Epithelial cell of prostate (primary cell): ENCODE results near the gene MOB3B.

Source experiments
- DNase-seq: peaks from one replicate; pipeline ENCODE4 v3.0.0-alpha.2; 2011; ENCODE audit warnings: low read depth, low spot score
- H3K27ac ChIP-seq: fragments of 450-650 bp; 2 replicates; pipeline ENCODE4 v1.5.1; 2017; ENCODE audit warnings: mild to moderate bottlenecking

Gene MOB3B

GRCh38 chr9:27351438-27351837, 178.2 kb downstream of the MOB3B start:
- no peak for DNase-seq
- H3K27ac ChIP-seq, result no peak overlapping the region

DNA sequence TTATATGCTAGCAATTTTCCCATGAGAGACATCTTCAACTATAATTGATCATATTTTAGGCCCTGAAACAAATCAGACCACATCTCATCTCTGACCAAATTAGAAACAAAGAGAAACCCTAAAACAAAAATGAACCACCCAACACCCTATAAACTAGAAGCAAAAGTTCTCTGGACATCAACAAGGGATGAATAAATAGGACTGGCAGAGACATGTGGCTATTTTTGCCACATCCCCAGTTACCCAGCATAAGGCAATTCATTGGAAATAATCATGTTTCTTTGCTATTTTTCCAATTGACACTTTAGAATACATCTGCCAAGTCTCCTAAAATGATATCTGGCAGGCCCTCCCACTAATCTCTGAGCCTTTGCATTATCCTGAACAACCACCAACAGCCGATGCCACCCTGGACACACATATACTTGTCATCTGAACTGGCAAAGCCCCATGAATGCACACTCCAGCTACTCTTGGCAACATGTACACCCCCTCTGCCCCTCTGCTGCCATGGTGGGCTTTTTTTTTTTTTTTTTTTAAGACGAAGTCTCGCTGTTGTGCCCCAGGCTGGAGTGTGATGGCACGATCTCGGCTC, 179.1 kb downstream of the MOB3B start:
- H3K27ac ChIP-seq, result no peak overlapping the region

DNA sequence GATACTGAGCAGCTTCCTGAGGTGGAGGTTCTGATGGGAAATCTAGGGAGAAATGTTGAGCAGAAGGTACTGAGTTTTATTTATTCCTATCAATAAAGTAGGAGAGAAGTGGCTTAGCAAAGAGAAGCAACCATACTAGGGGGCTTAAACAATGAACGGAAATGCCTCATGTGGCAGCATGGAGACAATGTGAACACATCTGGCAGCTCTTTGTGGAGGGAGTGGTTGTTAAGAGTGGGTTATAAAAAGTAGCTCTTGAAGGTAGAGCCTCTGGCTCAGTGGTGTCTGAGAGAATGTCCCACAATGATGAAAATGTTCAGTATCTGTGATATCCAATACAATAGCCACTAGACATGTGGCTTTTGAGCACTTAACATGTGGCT, 179.9 kb downstream of the MOB3B start:
- no peak for DNase-seq

More for the DNA sequence above, 179.1 kb downstream of the MOB3B start:
- DNase-seq, result no peak

DNA sequence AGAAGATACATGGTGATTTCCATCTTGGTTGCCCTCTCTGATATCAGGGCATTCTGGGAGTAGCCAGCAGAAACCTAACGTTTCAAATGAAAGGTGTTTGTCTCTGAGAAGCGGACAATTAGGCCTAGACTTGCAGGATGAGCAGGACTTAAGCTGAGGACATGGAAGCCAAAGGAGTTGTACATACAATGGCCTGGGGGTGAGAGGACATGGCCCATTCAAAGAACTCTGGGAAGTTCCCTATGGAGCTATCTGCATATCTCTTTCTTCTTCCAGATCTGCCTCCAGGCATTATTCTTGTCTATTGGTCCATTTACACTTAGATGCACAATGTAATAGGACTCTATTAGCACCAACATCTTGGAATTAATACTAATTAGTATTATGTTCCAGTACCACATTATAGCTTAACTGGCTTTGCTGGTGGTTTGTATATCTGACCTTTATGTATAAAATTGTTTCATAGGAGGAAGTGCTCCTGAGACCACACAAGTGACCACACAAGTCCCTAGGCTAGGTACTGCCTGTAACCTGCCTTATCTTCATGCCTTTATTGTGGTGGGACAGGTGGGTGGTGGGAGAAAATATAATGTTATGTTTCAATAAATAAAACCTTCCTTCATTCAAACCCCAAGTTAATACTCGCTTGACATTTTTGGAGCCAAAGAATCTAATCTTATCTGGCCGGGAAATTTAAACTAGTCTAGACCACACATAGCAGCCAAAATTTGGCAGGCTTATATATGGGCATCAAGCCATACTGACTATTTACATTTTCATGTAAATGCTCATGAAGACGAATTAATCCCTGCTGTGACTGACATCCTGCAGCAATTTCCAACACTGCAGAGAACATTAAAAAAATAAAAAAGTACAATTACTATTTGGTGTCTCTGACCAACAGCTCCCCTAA, 180.6 kb downstream of the MOB3B start:
- no peak overlapping the region for H3K27ac ChIP-seq
- DNase-seq, result no peak

More for the DNA sequence above, 179.9 kb downstream of the MOB3B start:
- no peak overlapping the region for H3K27ac ChIP-seq

- DNase-seq, result no peak
- no peak overlapping the region for H3K27ac ChIP-seq
Measured at GRCh38 chr9:27347889-27348288, 181.7 kb downstream of the MOB3B start.

GRCh38 chr9:27344776-27345175, 184.8 kb downstream of the MOB3B start:
- DNase-seq, result no peak
- H3K27ac ChIP-seq, result no peak overlapping the region

GRCh38 chr9:27341545-27342294, 187.9 kb downstream of the MOB3B start:
- no peak overlapping the region for H3K27ac ChIP-seq
- DNase-seq, result no peak

GRCh38 chr9:27340961-27341511, 188.6 kb downstream of the MOB3B start:
- no peak overlapping the region for H3K27ac ChIP-seq
- DNase-seq, result no peak

- no peak overlapping the region for H3K27ac ChIP-seq
- DNase-seq, result no peak
Measured at GRCh38 chr9:27340285-27340674, 189.3 kb downstream of the MOB3B start.

DNA sequence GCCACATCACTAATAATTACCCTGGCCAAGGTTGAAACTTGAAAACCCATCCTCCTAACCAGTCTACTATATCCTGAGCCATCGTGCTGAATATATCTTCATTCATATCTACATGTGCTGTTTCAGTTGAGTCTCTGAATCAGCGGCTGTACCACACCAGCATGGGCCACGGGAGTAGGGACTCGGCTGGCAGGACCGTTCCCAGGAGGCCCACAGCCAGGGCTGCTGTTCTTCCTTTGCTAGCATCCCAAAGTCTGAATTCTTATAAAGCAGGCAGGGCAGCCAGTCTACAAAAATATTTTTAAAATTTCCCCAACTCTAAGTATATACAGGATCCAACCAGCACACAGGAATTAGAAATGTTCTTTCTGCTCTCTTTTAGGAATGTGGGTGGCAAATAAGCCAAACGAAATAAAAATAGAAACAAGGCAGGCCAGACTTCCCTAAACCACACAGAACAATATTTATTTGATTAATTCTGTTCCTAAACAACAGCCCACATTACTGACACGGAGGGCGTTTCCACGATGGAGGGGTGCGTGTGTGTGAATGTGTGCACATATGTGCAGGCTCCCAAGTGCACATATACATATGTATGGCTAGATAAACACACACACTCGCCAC, 189.8 kb downstream of the MOB3B start:
- DNase-seq, result no peak
- no peak overlapping the region for H3K27ac ChIP-seq

- no peak for DNase-seq
- H3K27ac ChIP-seq, result no peak overlapping the region
Measured at GRCh38 chr9:27338527-27338903, 191.1 kb downstream of the MOB3B start.

DNA sequence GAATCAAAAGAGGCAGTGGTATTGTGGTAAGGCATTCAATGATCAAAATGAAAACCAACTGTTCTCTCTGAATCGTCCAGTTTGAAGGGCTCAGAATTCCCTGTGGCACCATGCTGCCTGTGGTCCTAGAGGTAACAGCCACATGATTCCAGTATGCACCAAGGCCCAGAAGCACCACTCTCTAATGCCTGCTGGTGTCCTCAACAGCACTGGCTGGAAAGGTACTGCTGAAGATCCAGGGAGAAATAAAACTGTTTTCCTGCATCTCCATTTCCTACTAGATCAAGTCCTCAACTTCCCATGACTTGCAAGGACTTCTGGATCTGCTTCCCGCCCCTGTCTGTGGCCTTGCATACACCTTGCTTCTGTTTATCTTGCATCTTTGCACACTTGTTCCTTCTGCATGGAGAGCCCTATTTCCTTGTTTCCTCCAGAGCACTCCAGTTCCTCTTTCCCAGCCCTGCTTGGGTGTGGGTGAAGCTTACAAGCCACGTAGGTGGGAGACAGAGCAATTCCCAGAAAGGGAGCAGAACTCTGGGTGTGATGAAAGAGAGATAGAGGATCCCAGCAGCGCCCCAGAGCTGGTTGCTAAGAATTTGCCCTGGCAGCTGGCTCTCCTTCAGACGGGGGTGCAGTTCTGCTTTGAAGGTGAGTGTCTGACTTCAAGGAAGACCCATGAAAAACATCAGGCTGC, 191.6 kb downstream of the MOB3B start:
- DNase-seq, result no peak
- no peak overlapping the region for H3K27ac ChIP-seq

DNA sequence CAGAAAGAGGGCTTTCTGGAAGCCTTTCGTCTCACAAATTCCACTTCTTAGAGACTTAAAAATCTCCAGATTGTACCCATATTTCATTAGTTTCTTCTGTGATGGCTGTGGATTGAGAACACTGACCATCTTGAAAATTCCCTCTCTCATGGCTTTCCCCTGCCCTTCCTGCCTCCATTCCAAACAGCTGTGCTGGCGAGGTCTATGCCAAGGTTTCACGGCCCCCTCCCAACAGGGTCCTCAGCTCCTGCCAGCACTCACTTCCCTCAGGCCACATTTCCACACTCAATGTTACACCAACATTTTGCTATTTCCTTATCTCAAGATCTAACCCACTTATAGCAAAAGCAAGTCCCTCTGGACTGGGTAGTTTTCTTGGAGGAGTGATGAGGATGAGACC, 192.4 kb downstream of the MOB3B start:
- no peak for DNase-seq
- no peak overlapping the region for H3K27ac ChIP-seq

DNA sequence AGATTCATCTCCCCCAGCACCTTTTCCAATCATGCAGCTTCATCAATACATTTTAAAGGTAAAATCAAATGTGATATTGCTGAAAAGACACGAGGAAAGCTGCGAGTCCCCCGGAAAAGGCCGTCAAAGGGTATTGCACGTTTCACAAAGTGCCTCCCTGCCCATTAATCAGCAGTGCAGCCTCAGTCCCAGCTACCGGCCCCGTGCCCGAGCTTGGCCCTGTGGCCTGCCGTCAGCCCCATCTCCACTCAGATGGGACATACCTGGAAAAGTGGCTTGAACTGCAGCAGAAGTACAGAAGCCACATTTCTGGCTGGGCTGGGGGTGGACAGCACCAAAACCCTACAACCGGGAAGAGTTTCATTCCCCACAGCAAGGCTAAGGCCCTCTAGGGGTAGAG, 192.8 kb downstream of the MOB3B start:
- no peak overlapping the region for H3K27ac ChIP-seq
- no peak for DNase-seq

- no peak overlapping the region for H3K27ac ChIP-seq
- no peak for DNase-seq
Measured at GRCh38 chr9:27336126-27336525, 193.5 kb downstream of the MOB3B start.

- no peak for DNase-seq
- no peak overlapping the region for H3K27ac ChIP-seq
Measured at GRCh38 chr9:27335075-27335474, 194.5 kb downstream of the MOB3B start.

DNA sequence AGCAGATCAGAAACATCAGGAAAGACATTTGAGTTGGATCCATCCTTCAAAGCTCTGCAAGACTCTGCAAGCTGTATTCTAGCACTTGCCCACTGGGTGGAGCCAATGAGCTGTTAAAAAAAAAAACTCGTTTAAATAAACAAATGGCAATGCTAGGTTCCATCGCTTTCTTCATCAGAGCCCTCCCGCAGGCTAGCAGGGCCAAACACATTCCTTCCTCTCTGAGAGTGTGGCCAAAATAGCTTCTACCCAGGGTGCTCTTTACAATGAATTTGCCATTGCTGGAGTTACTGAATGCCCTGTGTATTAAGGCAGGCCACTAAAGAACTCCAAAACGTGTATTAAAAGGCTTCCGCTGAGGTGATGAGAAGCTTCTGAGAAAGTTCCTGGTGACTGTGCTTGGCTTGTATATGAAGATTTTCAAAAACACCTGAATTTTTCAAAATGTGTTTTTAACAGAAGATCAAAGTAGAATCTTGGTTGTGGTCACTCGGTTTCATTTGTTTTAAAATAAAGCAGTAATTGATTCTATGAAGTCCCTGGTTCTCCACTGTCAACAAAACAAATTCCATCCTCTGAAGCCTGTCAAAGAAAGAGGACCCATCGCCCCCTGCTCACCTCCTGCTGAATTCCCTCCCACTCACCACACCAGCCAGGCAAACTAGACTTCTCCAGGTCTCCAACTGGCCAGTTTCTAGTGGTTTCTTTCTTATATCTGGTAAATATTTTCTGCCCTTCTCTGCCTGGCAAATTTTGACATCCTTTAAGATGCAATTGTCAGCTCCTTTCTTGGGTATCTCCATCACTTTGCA, 196.2 kb downstream of the MOB3B start:
- DNase-seq, result no peak
- H3K27ac ChIP-seq, result no peak overlapping the region

GRCh38 chr9:27331393-27331792, 198.2 kb downstream of the MOB3B start:
- no peak overlapping the region for H3K27ac ChIP-seq
- no peak for DNase-seq

DNA sequence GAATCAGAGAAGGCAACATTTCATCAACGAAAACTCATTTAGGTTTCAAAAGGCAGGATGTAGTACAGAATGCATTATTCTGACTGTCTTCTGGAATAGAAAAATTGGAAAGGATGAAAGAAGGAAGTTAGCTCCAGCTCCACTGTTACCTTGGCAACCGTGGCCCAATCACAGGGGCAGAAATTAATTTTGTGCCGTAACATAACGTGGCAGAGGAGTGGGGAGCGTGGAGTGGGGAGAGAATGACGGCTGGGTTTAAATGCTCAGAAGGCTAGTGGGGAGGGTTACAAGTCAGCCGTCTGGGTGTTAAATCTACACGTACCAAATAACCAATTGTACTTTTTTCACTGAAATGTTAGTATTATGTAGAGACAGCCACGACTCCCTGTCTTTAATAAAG, 200.3 kb downstream of the MOB3B start:
- H3K27ac ChIP-seq, result no peak overlapping the region
- no peak for DNase-seq
